GM20431 (cell line): Measurements from ENCODE around the gene FGFR3.

Source experiments
- in situ Hi-C: fragments of 300-500 bp; cut with MseI, MboI; formaldehyde crosslinking; loops from one replicate; pipeline ENCODE4 v1.15.0; 2020; ENCODE audit warnings: low sequenced_read_pairs; ENCODE audit not compliant: unreplicated experiment

FGFR3 gene

GRCh38 chr4:1855333-1856070 lies 62.4 kb downstream of the FGFR3 start:
- in situ Hi-C loops, result no loop called here

- in situ Hi-C loops, result no loop called here
These were observed 63.2 kb downstream of the FGFR3 start, which contains the start of gene LETM1 for GRCh38 chr4:1856071-1856942. Gene LETM1 (minus strand): TSS chr4:1856156. CDS start chr4:1855950, 206 bp downstream.

- in situ Hi-C loops, result no loop called here
These were observed 64.0 kb downstream of the FGFR3 start for GRCh38 chr4:1856943-1857699.

GRCh38 chr4:1857931-1858330 lies 64.8 kb downstream of the FGFR3 start:
- in situ Hi-C loops, result no loop called here
